Gastrocnemius medialis (tissue), 4 donors: ENCODE measurements around the gene NLRP2B. TPM values are rescaled to one million over a fixed set of nuclear protein-coding genes. Genes with fewer than 3 reads are reported as not detected.

Experiments used
- ATAC-seq, 2 donors: fragments of 150-250 bp; one replicate each; pipeline ENCODE4 v1.9.1; 2016
- DNase-seq, 2 donors: peaks; one replicate each; pipeline ENCODE4 v3.0.0-alpha.2; 2019
- H3K27ac ChIP-seq, 4 donors: fragments of 200-600 bp; sonication (generic); 1 replicate in 1 of 4; 2 replicates in 3 of 4; pipeline ENCODE4 v1.5.1; 2016 to 2018; ENCODE audit warnings: mild to moderate bottlenecking in 2 of 4, moderate library complexity in 1 of 4
- H3K27me3 ChIP-seq, 3 donors: fragments of 200-600 bp; sonication (generic) in 2 of 3; 1 replicate in 1 of 3; 2 replicates in 2 of 3; pipeline versions ENCODE4 v1.5.1 to v1.6.0; 2016 to 2019; ENCODE audit warnings: mild to moderate bottlenecking in 1 of 3, moderate library complexity in 1 of 3
- H3K36me3 ChIP-seq, 2 donors: fragments of 200-600 bp; sonication (generic) in 1 of 2; one replicate each; pipeline ENCODE4 v1.5.1; 2017 to 2018
- H3K4me1 ChIP-seq, 2 donors: fragments of 200-600 bp; sonication (generic) in 1 of 2; one replicate each; pipeline ENCODE4 v1.5.1; 2016 to 2017; ENCODE audit warnings: mild to moderate bottlenecking in 2 of 2
- H3K4me3 ChIP-seq, 4 donors: fragments of 200-600 bp; sonication (generic) in 3 of 4; 1 replicate in 1 of 4; 2 replicates in 3 of 4; pipeline ENCODE4 v1.5.1; 2016 to 2019; ENCODE audit warnings: mild to moderate bottlenecking in 2 of 4
- H3K9me3 ChIP-seq, 3 donors: fragments of 200-600 bp; sonication (generic) in 2 of 3; 1 replicate in 1 of 3; 2 replicates in 2 of 3; pipeline ENCODE4 v1.5.1; 2016 to 2019
- CTCF ChIP-seq, 5 experiments: fragments of 450-650 bp in 3 of 5; fragments of 200-600 bp in 2 of 5; sonication (generic) in 2 of 5; IDR thresholded peaks in 4 of 5; conservative IDR thresholded peaks in 1 of 5; 1 replicate in 4 of 5; 2 replicates in 1 of 5; pipeline ENCODE4 v1.5.1; 2016 to 2019; ENCODE audit warnings: antibody characterized with exemption in 5 of 5, mild to moderate bottlenecking in 3 of 5, moderate library complexity in 3 of 5
- POLR2A ChIP-seq, 2 donors: fragments of 450-650 bp; IDR thresholded peaks; one replicate each; pipeline ENCODE4 v1.6.1; 2017; ENCODE audit warnings: antibody characterized with exemption in 2 of 2, mild to moderate bottlenecking in 2 of 2, moderate library complexity in 2 of 2
- in situ Hi-C, 4 donors: fragments of 200-750 bp; cut with MboI; loops; one replicate each; pipeline versions ENCODE4 v1.15.0 to v1.8.0; 2017; ENCODE audit warnings: low sequenced_read_pairs in 4 of 4
- intact Hi-C: fragments of 100-400 bp; cut with DNase I; formaldehyde crosslinking; loops from one replicate; pipeline ENCODE4 v1.15.1; 2023; ENCODE audit warnings: low total_unique reads
- total RNA-seq, 4 donors: library from RNA; depleted of rRNA; stranded (reverse); fragments of >200 nt; gene quantifications; one replicate each; pipeline versions ENCODE4 v1.1.0 to v1.2.3, GENCODE V29; 2016

The NLRP2B gene
- total RNA-seq, 4 donors from 2014 or later: 0.36 TPM; not detected in 3

- ATAC-seq (no peak), DNase-seq (no peak)
- in situ Hi-C loops (loop anchor here in 1 of 4 donors (25.0 kb wide), 1 partner anchor 90 kb away; no protein-coding TSS in a partner anchor), intact Hi-C loops (no loop called here)
- H3K36me3 ChIP-seq: no peaks in the 10 kb centered on the region
- TF ChIP-seq POLR2A (IDR thresholded peaks at IDR 0.05): no peak
- no peak for TF ChIP-seq CTCF (IDR thresholded peaks at IDR 0.05 in 4 of 5, conservative IDR thresholded peaks at IDR 0.05 in 1 of 5)
- H3K27ac ChIP-seq: no peak overlapping the region
- H3K27me3 ChIP-seq: no peaks in the 10 kb centered on the region
- H3K9me3 ChIP-seq: no peaks in the 10 kb centered on the region
- H3K4me1 ChIP-seq: no peaks in the 10 kb centered on the region
- H3K4me3 ChIP-seq: no peak overlapping the region
Observed at GRCh38 chrX:57652705-57653104, 27.4 kb downstream of the NLRP2B start.

GRCh38 chrX:57651169-57651919 is 28.7 kb downstream of the NLRP2B start:
- no peaks in the 10 kb centered on the region for H3K9me3 ChIP-seq
- H3K4me1 ChIP-seq: no peaks in the 10 kb centered on the region
- in situ Hi-C loops: loop anchor here in 1 of 4 donors (25.0 kb wide), 1 partner anchor 89 kb away; no protein-coding TSS in a partner anchor
- ATAC-seq (no peak), DNase-seq (no peak)
- H3K27ac ChIP-seq: no peak overlapping the region
- intact Hi-C loops: no loop called here
- no peaks in the 10 kb centered on the region for H3K27me3 ChIP-seq
- H3K4me3 ChIP-seq: no peak overlapping the region
- H3K36me3 ChIP-seq: no peaks in the 10 kb centered on the region
- no peak for TF ChIP-seq CTCF (IDR thresholded peaks at IDR 0.05 in 4 of 5, conservative IDR thresholded peaks at IDR 0.05 in 1 of 5)
- TF ChIP-seq POLR2A (IDR thresholded peaks at IDR 0.05): no peak

GRCh38 chrX:57647020-57647419 is 33.0 kb downstream of the NLRP2B start:
- H3K27me3 ChIP-seq: no peaks in the 10 kb centered on the region
- no peak for DNase-seq
- intact Hi-C loops: no loop called here
- in situ Hi-C loops: no loop called here
- ATAC-seq: no peak
- H3K4me1 ChIP-seq: no peaks in the 10 kb centered on the region
- no peak overlapping the region for H3K4me3 ChIP-seq
- TF ChIP-seq CTCF (IDR thresholded peaks at IDR 0.05 in 4 of 5, conservative IDR thresholded peaks at IDR 0.05 in 1 of 5) (no peak), POLR2A (IDR thresholded peaks at IDR 0.05) (no peak)
- no peak overlapping the region for H3K27ac ChIP-seq
- H3K9me3 ChIP-seq: no peaks in the 10 kb centered on the region
- no peaks in the 10 kb centered on the region for H3K36me3 ChIP-seq

- H3K9me3 ChIP-seq: no peaks in the 10 kb centered on the region
- no peaks in the 10 kb centered on the region for H3K4me1 ChIP-seq
- no peak for TF ChIP-seq CTCF (IDR thresholded peaks at IDR 0.05 in 4 of 5, conservative IDR thresholded peaks at IDR 0.05 in 1 of 5)
- no peak for TF ChIP-seq POLR2A (IDR thresholded peaks at IDR 0.05)
- DNase-seq (no peak), ATAC-seq (no peak)
- intact Hi-C loops (no loop called here), in situ Hi-C loops (no loop called here)
- H3K4me3 ChIP-seq: no peak overlapping the region
- H3K27me3 ChIP-seq: no peaks in the 10 kb centered on the region
- H3K36me3 ChIP-seq: no peaks in the 10 kb centered on the region
- H3K27ac ChIP-seq: no peak overlapping the region
Observed at GRCh38 chrX:57643698-57644097, 36.4 kb downstream of the NLRP2B start.
